ENCODE measurements around the gene PDE1A.

The PDE1A gene

DNA sequence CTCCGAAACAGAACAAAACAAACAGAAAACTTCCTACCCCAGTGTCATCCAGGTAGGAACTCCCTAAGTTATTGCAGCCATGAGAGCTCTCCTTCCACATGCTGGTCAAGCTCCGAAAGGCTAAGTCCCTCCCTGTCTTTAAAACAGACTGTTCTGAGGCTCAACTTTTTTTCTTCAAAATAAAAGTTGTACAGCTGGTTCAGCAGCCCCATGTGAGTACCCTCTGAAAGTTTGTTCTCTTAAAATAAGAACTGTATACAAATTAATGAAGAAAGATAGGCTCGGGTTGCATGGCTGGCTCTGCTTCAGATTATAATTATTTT is at the start of gene PDE1A:
Gene PDE1A, minus strand, starts transcription at position 119 of the 323 bp plus-strand sequence.
- TF ChIP-seq, protein P1, sequence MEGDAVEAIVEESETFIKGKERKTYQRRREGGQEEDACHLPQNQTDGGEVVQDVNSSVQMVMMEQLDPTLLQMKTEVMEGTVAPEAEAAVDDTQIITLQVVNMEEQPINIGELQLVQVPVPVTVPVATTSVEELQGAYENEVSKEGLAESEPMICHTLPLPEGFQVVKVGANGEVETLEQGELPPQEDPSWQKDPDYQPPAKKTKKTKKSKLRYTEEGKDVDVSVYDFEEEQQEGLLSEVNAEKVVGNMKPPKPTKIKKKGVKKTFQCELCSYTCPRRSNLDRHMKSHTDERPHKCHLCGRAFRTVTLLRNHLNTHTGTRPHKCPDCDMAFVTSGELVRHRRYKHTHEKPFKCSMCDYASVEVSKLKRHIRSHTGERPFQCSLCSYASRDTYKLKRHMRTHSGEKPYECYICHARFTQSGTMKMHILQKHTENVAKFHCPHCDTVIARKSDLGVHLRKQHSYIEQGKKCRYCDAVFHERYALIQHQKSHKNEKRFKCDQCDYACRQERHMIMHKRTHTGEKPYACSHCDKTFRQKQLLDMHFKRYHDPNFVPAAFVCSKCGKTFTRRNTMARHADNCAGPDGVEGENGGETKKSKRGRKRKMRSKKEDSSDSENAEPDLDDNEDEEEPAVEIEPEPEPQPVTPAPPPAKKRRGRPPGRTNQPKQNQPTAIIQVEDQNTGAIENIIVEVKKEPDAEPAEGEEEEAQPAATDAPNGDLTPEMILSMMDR (IDR thresholded peaks at IDR 0.05): no peak
- H3K4me3 Mint-ChIP-seq: no peak within 1 kb of the TSS
- DNase-seq: no peak
- peak within 1 kb of the TSS; percentile 87 for H3K27ac Mint-ChIP-seq
- peaks cover 3% of the 10 kb centered on the region for H3K9me3 Mint-ChIP-seq
- H3K27me3 Mint-ChIP-seq (ENCODE audit: low read depth, poor library complexity): no peaks in the 10 kb centered on the region
- H3K4me1 Mint-ChIP-seq: peaks cover 15% of the 10 kb centered on the region
- no peaks in the 10 kb centered on the region for H3K36me3 Mint-ChIP-seq (ENCODE audit: low read depth)

DNA sequence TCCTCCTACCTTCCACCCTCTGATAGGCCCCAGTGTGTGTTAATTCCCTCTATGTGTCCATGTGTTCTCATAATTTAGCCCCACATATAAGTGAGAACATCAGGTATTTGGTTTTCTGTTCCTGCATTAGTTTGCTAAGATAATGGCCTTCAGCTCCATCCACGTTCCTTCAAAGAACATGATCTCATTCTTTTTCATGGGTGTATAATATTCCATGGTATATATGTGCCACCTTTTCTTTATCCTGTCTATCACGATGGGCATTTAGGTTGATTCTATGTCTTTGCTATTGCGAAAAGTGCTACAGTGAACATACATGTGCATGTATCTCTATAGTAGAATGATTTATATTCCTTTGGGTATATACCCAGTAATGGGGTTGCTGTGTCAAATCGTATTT is 46.8 kb upstream of the PDE1A start:
- no peaks in the 10 kb centered on the region for H3K27me3 Mint-ChIP-seq (ENCODE audit: low read depth, poor library complexity)
- no peak for DNase-seq
- TF ChIP-seq, protein P1 (IDR thresholded peaks at IDR 0.05): no peak
- no peak overlapping the region for H3K4me3 Mint-ChIP-seq
- no peaks in the 10 kb centered on the region for H3K4me1 Mint-ChIP-seq
- H3K27ac Mint-ChIP-seq: no peak overlapping the region
- H3K9me3 Mint-ChIP-seq: peaks cover 8% of the 10 kb centered on the region
- no peaks in the 10 kb centered on the region for H3K36me3 Mint-ChIP-seq (ENCODE audit: low read depth)

DNA sequence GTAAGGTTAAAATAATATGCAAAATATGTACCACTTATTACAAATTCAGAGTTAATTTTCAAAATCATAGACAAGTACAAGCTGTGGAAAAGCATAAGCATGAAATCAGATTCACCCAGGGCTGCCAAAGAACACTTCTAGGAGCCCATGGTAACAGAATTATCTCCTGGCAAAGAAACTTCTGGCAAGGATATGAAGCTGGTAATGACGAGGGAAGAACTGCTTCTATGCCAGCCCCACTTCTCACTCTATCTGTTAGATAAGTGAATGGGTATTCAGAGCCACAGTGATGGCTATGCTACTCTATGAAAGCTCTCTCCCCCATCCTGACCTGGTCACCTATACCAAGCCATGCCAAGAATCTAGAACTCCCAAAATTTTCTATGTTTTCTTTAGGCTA is 36.9 kb upstream of the PDE1A start:
- H3K27ac Mint-ChIP-seq: no peak overlapping the region
- H3K4me1 Mint-ChIP-seq: no peaks in the 10 kb centered on the region
- H3K9me3 Mint-ChIP-seq: peaks cover 6% of the 10 kb centered on the region
- TF ChIP-seq, protein P1 (IDR thresholded peaks at IDR 0.05): no peak
- no peak overlapping the region for H3K4me3 Mint-ChIP-seq
- H3K36me3 Mint-ChIP-seq (ENCODE audit: low read depth): no peaks in the 10 kb centered on the region
- H3K27me3 Mint-ChIP-seq (ENCODE audit: low read depth, poor library complexity): peaks cover 4% of the 10 kb centered on the region
- no peak for DNase-seq

DNA sequence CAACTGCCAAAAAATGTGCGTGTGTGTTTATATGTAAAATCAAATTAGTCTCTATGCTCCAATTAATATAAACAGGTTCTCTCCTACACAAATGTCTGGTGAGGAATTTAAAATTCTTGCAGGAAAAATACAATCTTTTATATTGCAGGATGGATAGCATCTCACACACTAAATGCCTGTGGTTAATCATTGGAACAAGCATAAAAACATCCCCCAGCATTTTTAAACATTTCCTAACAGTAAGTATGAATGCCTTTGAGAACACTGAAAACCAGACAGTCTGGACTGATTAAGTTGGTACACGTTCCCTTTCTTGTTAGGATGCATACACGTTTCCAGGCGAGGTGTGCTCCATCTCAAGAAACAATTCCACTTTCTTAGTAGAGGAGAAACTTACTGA is 29.9 kb upstream of the PDE1A start:
- Mint-ChIP-seq H3K27ac (no peak overlapping the region), H3K36me3 (ENCODE audit: low read depth) (no peaks in the 10 kb centered on the region), H3K9me3 (no peaks in the 10 kb centered on the region), H3K4me3 (no peak overlapping the region), H3K4me1 (no peaks in the 10 kb centered on the region), H3K27me3 (ENCODE audit: low read depth, poor library complexity) (peaks cover 4% of the 10 kb centered on the region)
- TF ChIP-seq, protein P1 (IDR thresholded peaks at IDR 0.05): no peak
- DNase-seq: no peak

DNA sequence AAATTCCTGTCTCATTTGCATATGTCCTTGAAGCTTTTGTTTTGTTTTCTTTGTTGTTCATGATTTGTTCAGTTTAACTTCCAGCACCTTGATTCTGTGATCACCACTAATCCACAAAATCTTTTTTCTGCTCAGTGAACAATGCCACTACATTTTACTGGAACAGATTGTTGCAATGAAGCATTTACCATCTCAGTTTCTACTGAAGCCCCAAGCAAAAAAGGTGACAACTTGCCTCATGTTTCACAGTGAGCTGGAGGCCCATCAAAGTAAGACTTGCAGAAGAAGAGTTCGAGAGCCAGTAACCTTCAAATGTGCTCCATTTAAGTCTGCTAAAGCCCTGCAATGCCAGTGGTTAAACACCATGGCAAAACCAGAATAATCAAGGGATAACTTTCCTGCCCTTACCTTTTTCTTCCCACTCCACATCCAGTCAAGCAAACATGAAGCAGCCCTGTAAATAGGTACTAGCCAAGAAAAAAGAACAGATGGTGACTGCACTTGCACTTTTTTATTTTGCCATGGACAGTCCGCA is 25.7 kb upstream of the PDE1A start:
- Mint-ChIP-seq H3K9me3 (no peaks in the 10 kb centered on the region), H3K4me1 (no peaks in the 10 kb centered on the region), H3K4me3 (no peak overlapping the region), H3K27me3 (ENCODE audit: low read depth, poor library complexity) (no peaks in the 10 kb centered on the region), H3K27ac (no peak overlapping the region), H3K36me3 (ENCODE audit: low read depth) (no peaks in the 10 kb centered on the region)
- DNase-seq: no peak
- TF ChIP-seq, protein P1 (IDR thresholded peaks at IDR 0.05): no peak

DNA sequence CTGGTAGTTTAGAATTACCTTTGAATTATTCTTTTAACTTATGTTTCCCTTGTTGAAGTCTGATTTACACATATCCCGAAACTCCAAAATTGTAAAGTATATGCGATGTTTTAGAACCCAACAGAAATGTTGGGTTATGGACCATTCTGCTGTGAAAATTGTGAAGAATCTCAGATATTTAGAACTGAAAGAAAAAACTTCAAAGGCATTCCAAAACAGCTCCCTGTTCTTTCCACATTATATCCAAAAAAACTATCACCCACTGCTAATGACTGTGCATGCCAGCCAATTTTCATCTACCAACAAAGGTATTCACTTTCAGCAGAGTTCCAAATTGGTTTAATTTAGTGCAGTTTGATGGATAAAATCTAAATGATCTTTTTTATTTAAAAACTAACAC is 21.5 kb upstream of the PDE1A start:
- TF ChIP-seq, protein P1 (IDR thresholded peaks at IDR 0.05): no peak
- Mint-ChIP-seq H3K4me3 (no peak overlapping the region), H3K27ac (no peak overlapping the region), H3K4me1 (no peaks in the 10 kb centered on the region), H3K9me3 (no peaks in the 10 kb centered on the region), H3K27me3 (ENCODE audit: low read depth, poor library complexity) (peaks cover 3% of the 10 kb centered on the region), H3K36me3 (ENCODE audit: low read depth) (no peaks in the 10 kb centered on the region)
- no peak for DNase-seq
